A549 (cell line): ENCODE results near the gene BATF.

ENCODE experiments used
- BHLHE40 ChIP-seq: IDR thresholded peaks from 2 replicates; pipeline ENCODE4 v1.6.1; 2012; ENCODE audit warnings: low read depth, low read length, inconsistent platforms
- KDM1A ChIP-seq: fragments of 200-600 bp; sonication (generic); IDR thresholded peaks from 2 replicates; pipeline ENCODE4 v1.6.1; 2016; ENCODE audit warnings: low read depth, mild to moderate bottlenecking
- TF ChIP-seq, protein P1 (sequence below): fragments of >200 bp; sonication (Bioruptor Twin); formaldehyde crosslinking; IDR thresholded peaks from 3 replicates; pipeline ENCODE4 v1.5.1; 2016
- TF ChIP-seq, protein P2 (sequence below): fragments of 150-350 bp; IDR thresholded peaks from 2 replicates; pipeline ENCODE4 v1.6.1; 2014; ENCODE audit warnings: low read depth, mild to moderate bottlenecking, low read length
- TF ChIP-seq, protein P3 (sequence below): fragments of 250-450 bp; sonication (Bioruptor Pico); IDR thresholded peaks from 2 replicates; pipeline ENCODE4 v1.5.0; 2020; ENCODE audit warnings: low read depth, mild to moderate bottlenecking, moderate library complexity

DNA sequence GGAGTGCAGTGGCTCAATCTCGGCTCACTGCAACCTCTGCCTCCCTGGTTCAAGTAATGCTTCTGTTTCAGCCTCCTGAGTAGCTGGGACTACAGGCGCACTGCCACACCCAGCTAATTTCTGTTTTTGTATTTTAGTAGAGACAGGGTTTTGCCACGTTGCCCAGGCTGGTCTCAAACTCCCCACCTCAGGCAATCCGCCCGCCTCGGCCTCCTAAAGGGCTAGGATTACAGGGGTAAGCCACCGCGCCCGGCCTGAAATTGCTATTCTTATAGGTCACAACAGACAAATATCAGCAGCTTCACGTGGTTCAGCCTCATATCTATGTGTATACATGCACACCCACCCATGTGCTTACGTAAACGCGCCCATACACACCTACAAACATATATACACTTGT lies 23.6 kb downstream of the BATF start:
- TF ChIP-seq, protein P1, sequence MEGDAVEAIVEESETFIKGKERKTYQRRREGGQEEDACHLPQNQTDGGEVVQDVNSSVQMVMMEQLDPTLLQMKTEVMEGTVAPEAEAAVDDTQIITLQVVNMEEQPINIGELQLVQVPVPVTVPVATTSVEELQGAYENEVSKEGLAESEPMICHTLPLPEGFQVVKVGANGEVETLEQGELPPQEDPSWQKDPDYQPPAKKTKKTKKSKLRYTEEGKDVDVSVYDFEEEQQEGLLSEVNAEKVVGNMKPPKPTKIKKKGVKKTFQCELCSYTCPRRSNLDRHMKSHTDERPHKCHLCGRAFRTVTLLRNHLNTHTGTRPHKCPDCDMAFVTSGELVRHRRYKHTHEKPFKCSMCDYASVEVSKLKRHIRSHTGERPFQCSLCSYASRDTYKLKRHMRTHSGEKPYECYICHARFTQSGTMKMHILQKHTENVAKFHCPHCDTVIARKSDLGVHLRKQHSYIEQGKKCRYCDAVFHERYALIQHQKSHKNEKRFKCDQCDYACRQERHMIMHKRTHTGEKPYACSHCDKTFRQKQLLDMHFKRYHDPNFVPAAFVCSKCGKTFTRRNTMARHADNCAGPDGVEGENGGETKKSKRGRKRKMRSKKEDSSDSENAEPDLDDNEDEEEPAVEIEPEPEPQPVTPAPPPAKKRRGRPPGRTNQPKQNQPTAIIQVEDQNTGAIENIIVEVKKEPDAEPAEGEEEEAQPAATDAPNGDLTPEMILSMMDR: no peak
- TF ChIP-seq, protein P2, sequence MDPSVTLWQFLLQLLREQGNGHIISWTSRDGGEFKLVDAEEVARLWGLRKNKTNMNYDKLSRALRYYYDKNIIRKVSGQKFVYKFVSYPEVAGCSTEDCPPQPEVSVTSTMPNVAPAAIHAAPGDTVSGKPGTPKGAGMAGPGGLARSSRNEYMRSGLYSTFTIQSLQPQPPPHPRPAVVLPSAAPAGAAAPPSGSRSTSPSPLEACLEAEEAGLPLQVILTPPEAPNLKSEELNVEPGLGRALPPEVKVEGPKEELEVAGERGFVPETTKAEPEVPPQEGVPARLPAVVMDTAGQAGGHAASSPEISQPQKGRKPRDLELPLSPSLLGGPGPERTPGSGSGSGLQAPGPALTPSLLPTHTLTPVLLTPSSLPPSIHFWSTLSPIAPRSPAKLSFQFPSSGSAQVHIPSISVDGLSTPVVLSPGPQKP: no peak
- TF ChIP-seq, protein P3, sequence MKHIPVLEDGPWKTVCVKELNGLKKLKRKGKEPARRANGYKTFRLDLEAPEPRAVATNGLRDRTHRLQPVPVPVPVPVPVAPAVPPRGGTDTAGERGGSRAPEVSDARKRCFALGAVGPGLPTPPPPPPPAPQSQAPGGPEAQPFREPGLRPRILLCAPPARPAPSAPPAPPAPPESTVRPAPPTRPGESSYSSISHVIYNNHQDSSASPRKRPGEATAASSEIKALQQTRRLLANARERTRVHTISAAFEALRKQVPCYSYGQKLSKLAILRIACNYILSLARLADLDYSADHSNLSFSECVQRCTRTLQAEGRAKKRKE (CRISPR knock-in tag): no peak
- TF ChIP-seq BHLHE40: no peak
- no peak for TF ChIP-seq KDM1A
